Astrocyte of the spinal cord (primary cell): ENCODE results near the gene PSMD11.

Experiments used
- DNase-seq: peaks from one replicate; pipeline ENCODE4 v3.0.0; 2011; ENCODE audit warnings: low read depth, low spot score
- H3K4me3 ChIP-seq: 2 replicates; pipeline ENCODE4 v1.5.1; 2011; ENCODE audit warnings: low read depth, mild to moderate bottlenecking, low read length, moderate library complexity
- CTCF ChIP-seq: IDR thresholded peaks from 2 replicates; pipeline ENCODE4 v1.5.1; 2012; ENCODE audit warnings: low read depth, mild to moderate bottlenecking, low read length, inconsistent platforms
- in situ Hi-C: cut with HindIII; loops from 2 replicates; pipeline ENCODE4 v1.10.0; 2017; ENCODE audit warnings: low sequenced_read_pairs

PSMD11 gene

GRCh38 chr17:32492648-32493289 is 48.5 kb downstream of the PSMD11 start:
- TF ChIP-seq CTCF: no peak
- no peak for DNase-seq
- H3K4me3 ChIP-seq: no peak overlapping the region
- in situ Hi-C loops: no loop called here

GRCh38 chr17:32493571-32493970 is 49.3 kb downstream of the PSMD11 start:
- in situ Hi-C loops: no loop called here
- TF ChIP-seq CTCF: no peak
- H3K4me3 ChIP-seq: no peak overlapping the region
- DNase-seq: no peak

- TF ChIP-seq CTCF: no peak
- no peak for DNase-seq
- in situ Hi-C loops: no loop called here
- H3K4me3 ChIP-seq: no peak overlapping the region
Measured at GRCh38 chr17:32493976-32494513, 49.7 kb downstream of the PSMD11 start.

GRCh38 chr17:32494621-32495358 is 50.5 kb downstream of the PSMD11 start:
- no peak for TF ChIP-seq CTCF
- in situ Hi-C loops: no loop called here
- peak; percentile 42 for DNase-seq

GRCh38 chr17:32495359-32496231 is 51.3 kb downstream of the PSMD11 start:
- in situ Hi-C loops: no loop called here
- no peak overlapping the region for H3K4me3 ChIP-seq
- DNase-seq: peak; percentile 47
- TF ChIP-seq CTCF: no peak

More at GRCh38 chr17:32494621-32495358, 50.5 kb downstream of the PSMD11 start:
- H3K4me3 ChIP-seq: no peak overlapping the region

GRCh38 chr17:32496395-32497073 is 52.2 kb downstream of the PSMD11 start:
- no peak for TF ChIP-seq CTCF
- in situ Hi-C loops: no loop called here
- H3K4me3 ChIP-seq: no peak overlapping the region
- DNase-seq: peak; percentile 81
